ENCODE measurements around the gene MYBPC3.
"Not testable (repeated sequence)": the region's sequence is repeated elsewhere in the genome, so short reads cannot be mapped to it uniquely, and the experiment has no call there.

The MYBPC3 gene

DNA sequence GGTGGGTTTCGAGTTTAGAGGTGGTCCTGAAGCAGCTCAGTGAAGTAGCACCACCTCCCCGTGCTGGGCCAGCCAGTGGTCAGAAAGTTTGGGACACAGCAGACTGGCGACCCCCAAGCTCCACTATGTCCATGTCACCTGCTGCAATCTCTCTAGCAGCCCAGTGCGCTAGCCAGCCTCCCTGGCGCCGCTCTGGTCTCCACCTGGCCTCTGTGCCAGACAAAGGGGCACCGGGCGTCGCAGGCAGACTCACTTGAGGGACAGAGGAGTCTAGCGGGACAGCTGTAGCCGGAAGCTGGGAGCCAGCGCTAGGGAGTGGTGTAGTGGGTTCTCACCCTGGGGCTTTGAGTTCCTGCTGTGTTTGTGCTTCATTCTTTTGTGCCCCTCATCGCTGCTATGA lies 25.5 kb downstream of the MYBPC3 start:
- DNase-seq (ENCODE audit: extremely low read depth in 1 of 2, low read depth in 1 of 2), result no peak

DNA sequence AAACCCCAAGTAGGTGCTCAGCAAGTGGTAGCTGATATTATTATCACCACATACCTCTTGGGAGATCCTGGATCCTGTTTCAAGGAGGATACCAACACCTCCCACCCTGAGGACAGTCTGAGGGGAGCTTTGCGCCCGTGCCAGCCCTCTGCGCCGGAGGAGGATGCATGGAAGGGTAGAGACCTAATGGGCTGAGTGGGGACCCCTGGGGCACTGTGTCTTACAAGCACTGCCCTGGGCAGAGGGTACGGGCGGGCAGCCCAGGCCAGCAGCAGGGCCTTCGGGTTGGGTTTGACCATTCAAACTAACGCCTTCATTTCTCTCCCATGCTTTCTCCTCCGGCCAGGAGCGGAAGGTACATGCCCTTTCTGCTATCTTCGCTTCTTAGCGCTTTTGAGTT lies 26.3 kb downstream of the MYBPC3 start:
- no peak for DNase-seq (ENCODE audit: extremely low read depth in 1 of 2, low read depth in 1 of 2)

DNA sequence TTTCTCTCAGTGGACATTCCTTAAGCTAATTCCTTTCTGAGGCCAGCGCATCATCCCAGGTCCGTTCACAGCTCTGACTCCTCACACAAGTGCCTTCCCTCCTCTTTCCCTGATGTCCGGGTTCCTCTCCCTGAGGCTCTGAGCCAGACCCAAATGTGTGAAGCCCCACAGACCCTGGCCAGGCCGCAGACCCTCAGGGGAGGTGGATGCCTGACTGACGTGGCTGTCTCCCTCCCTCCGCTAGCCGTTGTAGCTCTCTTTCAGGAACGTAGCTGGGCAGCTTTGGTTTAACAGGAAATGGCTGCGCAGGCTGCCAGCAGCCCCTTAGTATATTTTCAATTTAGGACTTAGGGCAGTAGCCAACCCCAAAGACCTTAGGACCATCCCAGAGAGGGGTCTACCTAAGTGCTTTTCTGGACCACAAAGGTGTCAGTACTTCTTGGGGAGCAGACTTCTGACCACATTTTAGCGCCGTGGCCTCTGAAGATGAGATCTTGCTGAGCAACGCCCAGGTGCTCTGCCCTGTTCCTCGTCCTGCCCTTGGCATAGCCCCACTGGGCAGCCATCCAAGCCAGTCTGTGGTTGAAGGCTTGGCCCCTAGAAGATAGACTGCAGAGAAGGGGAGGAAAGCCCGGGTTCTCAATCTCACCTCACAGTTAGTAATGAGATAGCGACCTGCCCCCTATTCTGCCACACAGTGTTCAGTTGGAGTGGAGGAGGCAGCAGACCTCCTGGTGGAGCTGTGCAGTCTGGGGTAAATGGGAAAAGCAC lies 27.0 kb downstream of the MYBPC3 start:
- no peak for DNase-seq (ENCODE audit: extremely low read depth in 1 of 2, low read depth in 1 of 2)

DNA sequence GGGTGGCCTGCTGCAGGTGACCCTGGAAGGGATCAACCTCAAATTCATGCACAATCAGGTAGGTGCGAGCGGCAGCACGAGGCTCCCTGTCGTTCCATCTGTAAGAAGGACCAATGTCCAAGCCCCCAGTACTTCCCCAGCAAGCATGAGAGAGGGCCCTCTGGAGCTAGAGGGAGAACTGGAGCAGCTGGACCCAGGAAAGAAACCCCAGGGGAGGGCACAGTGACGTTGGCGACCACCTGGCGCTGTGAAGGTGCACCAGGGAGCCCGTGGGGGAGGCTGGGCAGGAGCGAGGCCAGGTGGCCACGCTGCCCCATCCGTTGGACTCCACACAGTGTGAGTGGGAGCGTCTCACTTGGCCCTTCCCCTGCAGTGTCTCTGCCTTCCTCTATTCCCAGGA lies 28.0 kb downstream of the MYBPC3 start:
- DNase-seq (ENCODE audit: extremely low read depth in 1 of 2, low read depth in 1 of 2), result no peak

DNA sequence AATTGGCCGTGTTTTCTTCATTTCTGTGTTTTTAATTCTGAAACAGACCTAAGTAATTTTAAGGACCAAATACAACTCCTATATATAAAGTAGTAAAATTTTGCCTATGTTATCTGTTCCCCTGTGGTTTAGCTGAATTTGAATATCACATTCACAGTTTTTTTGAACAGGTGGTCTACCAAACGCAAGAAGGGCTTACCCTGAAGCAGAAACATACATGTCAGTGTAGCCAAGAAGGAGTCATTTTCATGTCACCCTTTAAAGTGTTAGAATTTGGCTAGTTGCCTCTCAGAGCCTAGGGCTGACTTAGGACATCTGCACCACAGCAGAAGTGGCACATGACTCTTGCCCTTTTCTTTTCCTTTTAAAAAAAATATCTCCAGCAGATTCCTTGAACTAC lies 34.3 kb downstream of the MYBPC3 start:
- no peak for DNase-seq (ENCODE audit: extremely low read depth in 1 of 2, low read depth in 1 of 2)

DNA sequence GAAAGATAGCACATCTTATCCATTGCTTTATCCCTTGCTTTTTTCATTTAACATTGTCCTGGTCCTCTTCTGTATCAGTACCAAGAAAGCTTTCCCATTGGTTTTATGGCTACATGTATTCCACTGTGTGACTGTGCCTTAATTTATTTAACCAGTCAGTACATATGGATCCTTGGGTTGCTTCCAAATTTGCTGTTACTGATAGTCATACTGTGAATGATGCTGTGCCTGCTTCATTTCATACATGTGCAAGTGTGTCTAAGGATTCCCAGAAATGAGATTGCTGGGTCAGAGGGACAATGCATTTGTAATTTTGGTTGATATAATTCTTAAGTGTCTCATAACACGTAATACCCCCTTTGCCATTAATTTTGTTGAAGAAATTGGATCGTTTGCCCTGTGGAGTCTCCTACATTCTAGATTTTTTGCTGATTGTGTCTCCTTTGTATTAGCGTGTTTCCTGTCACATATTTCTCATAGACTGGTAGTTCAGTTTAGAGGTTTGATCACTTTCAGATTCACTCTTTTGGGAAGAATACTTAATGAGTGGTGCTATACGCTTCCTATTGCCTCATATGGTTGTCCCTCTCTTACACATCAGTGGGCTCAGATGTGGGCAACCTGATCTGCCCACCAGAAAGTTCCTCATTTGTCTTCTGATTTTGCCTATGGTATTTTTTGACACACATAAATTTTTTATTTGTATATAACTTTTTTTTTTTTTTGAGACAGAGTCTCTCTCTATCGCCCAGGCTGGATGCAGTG lies 35.3 kb downstream of the MYBPC3 start:
- no peak for DNase-seq (ENCODE audit: extremely low read depth in 1 of 2, low read depth in 1 of 2)

DNA sequence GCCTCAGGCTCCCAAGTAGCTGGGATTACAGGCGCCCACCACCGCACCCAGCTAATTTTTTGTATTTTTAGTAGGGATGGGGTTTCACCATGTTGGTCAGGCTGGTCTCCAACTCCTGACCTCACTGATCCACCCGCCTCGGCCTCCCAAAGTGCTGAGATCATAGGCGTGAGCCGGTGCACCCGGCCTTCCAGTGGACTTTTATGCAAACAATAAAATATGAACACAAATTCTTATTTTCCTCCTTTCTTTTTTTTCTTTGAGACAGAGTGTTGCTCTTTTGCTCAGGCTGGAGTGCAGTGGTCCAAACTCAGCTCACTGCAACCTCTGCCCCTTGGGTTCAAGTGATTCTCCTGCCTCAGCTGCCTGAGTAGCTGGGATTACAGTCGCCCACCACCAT lies 36.0 kb downstream of the MYBPC3 start:
- DNase-seq (ENCODE audit: extremely low read depth in 1 of 2, low read depth in 1 of 2), result not testable (repeated sequence)

DNA sequence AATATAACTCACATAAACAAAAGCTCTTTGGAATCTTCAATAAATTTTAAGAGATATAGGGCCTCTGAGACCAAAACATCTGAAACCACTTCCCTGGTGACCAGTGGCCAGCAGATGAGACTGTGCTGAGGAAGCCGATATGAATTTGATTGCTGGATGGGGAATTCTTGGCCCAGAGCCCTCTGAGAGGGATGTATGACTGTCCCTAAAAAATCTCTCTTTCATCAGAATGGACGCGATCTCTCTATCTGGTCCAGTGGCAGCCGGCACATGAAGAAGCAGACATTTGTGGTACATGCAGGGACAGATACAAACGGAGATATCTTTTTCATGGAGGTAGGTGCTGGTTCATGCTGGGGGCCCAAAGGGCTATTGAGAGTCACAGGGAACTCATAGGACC lies 37.5 kb downstream of the MYBPC3 start:
- DNase-seq (ENCODE audit: extremely low read depth in 1 of 2, low read depth in 1 of 2), result no peak

DNA sequence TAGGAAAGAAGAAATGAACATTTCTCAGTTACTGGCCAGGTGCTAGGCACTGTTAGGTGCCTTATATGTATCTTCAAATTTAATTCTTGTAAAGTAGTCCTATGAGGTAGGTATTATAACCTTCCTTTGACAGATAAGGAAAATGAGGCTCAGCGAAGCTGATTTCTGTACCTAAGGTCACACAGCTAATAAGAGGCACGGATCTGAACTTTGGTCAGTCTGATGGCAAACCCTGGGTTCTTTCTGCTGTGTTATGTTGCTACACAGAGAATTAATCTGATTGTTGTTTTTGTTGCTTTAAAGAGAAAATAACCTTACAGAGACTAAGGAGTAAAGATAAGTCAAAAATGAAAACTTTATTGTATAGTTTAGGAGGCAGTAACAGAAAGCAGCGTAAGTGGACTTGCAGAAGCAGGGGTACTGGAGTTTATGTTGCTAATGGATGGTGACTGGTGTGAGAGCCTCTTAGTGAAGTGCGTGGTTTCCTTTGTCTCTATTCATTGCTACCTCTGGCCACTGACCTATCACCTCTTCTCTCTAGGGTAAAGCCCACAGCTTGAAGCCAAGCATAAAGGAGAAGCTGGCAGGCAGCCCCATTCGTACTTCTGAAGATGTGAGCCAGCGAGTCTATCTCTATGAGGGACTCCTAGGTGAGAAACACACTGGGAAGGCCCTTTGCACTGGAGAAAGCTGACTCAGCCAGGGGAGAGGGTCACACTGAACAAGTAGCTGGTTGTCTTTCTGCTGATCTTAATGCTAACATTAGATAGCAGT lies 44.3 kb downstream of the MYBPC3 start:
- DNase-seq (ENCODE audit: extremely low read depth in 1 of 2, low read depth in 1 of 2), result no peak

DNA sequence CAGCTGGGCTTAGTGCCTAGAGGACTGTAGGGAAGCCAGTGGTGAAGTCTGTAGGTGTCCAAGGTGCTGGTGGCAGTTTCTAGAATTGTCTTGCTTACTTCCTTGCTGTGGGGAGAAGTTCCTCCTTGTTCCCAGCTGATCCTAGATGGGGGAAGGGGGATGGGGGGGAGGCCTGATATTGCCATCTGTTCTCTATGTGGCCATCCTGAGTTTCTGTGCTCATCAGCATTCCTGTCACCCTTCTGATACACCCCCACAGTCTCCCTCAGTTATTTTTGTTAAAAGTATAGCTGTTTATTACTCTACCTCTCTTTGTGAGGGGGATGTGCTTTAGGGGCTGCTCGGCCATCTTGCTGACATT lies 46.0 kb downstream of the MYBPC3 start:
- DNase-seq (ENCODE audit: extremely low read depth in 1 of 2, low read depth in 1 of 2), result no peak

DNA sequence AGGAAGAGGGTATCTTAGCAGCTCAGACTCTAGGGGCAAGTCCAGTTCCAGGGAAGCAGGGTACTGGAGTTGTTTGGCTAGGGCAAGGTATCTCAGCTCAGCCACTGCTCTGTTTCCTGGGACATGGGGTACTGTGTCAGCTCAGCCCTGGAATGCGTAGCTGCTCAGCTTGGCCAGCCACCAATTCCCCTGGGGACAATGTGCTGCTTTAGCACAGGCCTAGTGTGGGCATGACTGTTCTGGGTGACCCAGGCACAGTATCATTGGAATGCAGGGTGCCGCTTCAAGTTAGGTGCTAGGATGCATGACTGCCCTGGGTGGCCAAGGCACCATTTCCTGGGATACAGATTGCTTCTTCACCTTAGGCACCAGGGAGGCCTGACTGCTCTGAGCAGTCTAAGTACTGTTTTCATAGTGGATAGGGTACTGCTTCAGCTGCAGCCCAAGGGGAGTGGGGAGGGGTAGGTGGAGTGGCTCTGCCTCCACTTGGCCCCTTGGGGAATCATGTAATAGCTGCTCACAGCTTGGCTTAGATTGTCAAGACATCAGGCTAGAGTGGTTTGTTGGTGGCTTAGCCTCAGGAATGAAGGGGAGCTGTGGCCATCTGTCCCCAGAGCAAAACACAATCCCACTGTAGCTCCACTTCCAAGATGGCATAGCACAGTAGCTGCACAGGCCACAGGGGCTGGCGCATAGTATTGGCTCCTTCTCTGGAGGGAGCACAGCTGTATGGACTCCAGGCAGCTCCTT lies 46.6 kb downstream of the MYBPC3 start:
- no peak for DNase-seq (ENCODE audit: extremely low read depth in 1 of 2, low read depth in 1 of 2)

DNA sequence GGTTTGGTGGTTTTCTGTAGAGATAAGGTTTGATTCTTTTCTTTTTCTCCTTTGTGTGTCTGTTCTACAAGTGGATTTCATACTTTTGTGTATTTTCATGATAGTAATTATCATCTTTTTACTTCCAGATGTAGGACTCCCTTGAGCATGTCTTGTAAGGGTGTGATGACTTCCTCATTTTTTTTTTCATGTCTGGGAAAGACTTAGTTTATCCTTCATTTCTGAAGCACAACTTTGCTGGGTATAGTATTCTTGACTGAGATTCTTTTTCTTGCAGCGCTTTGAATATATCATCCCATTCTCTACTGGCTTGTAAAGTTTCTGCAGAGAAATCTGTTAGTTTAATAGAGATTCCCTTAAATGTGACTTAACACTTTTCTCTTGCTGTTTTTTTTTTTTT lies 49.6 kb downstream of the MYBPC3 start:
- DNase-seq (ENCODE audit: extremely low read depth in 1 of 2, low read depth in 1 of 2), result no peak

DNA sequence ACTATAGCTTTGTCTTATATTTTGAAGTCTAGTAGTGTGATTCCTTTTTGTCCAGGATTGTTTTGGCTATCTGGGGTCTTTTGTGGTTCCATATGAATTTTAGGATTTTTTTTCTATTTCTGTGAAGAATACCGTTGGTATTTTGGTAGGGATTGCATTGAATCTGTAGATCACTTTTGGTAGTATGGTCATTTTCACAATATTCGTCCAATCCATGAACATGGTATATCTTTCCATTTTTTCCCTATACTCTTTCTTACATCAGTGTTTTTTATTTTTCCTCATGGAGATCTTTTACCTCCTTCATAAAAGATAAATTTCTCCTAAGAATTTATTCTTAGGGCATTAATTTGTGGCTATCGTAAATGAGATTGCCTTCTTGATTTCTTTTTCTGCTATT lies 53.4 kb downstream of the MYBPC3 start:
- no peak for DNase-seq (ENCODE audit: extremely low read depth in 1 of 2, low read depth in 1 of 2)

DNA sequence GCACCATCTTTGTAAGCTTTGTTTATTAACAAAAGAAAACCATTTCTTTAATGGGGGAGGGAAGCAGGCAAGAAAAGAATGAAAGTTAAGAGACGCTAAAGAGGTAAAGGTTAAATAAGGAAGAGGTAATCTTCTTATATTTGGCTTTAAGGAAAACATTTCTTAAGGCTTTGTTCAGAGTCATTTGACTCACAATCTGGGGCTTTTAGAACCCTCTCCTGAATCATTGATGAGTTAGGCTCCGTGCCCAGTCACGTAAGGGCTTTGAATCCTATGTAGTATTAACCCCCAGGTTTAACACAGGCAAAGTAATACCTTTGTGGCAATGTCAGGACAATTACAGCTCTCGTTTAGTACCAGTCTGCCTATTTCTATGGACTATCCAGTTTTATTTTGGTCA lies 56.5 kb downstream of the MYBPC3 start:
- DNase-seq (ENCODE audit: extremely low read depth in 1 of 2, low read depth in 1 of 2), result no peak

DNA sequence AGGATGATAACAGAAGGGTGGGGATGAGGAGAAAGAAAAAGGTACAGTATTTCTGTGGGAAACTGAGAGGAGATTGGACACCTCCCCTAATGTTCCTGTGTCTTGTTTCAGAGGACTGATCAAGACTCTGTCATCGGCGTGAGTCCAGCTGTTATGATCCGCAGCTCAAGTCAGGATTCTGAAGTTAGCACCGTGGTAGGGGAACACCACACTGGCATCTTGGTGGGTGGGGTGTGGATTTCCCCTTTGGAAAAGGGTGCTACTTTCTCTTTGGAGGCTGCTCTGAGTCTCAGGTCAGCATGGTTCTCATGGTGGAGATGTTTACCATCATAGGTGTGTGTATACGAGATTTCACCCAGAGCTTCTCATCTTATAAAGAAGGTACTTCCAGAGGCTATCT lies 57.1 kb downstream of the MYBPC3 start:
- DNase-seq (ENCODE audit: extremely low read depth in 1 of 2, low read depth in 1 of 2), result no peak

DNA sequence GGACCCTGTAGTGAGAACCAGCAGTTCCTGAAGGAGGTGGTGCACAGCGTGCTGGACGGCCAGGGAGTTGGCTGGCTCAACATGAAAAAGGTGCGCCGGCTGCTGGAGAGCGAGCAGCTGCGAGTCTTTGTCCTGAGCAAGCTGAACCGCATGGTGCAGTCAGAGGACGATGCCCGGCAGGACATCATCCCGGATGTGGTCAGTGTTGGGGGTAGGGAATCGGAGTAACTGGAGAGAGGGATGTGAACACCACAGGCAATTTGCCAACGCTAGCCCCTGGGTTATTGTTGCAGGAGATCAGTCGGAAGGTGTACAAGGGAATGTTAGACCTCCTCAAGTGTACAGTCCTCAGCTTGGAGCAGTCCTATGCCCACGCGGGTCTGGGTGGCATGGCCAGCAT lies 62.6 kb downstream of the MYBPC3 start:
- DNase-seq (ENCODE audit: extremely low read depth in 1 of 2, low read depth in 1 of 2), result no peak

DNA sequence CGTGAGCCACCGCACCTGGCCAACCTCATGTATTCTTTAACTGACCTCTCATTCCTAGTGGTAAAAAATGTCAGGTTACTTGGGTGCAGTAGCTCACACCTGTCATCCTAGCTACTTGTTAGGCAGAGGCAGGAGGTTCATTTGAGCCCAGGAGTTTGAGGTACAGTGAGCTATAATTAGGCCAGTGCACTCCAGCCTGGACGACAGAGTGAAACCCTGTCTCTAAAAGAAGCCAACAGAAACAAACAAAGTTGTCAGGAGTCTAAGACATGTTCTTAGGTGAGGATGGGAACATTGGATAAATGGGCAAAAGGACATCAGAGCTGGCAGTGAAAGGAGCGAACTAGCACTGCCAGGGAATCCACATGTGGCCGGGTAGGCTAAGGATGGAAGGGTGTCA lies 64.4 kb downstream of the MYBPC3 start:
- no peak for DNase-seq (ENCODE audit: extremely low read depth in 1 of 2, low read depth in 1 of 2)

DNA sequence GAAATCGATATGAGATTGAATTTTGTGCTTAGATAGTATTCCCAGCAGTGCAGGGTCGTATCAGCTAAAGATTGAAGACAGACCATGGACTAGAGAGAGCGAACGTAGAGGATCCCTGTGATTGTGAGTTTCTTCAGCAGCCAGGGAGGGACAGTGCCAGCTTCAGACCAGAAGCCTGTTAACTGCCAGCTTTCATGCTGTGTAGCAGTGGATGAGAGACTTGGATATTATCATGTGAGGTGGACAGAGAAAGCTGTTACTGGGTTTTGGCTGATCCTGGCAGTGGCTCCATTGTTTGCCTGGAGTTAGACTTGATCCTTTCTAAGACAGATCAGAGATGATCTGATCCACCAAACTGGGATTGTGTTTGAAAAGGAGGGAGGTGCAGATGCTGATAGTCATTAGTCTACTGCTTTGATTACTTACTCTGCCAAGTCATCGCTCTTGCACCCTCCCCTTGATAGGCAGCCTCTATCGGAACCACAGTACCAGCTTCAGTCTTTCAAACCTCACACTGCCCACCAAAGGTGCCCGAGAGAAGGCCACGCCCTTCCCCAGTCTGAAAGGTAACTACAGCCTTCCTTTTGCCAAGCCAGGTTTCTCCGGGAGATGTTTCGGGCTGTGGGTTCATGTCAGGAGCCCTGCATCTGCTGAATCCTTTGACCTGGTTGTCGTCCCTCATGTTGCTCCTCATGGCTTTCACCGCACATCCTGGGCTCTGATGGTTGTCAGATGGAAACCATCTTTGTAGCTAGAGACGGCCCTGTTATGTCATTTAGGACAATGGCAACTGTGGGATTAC lies 66.3 kb downstream of the MYBPC3 start:
- no peak for DNase-seq (ENCODE audit: extremely low read depth in 1 of 2, low read depth in 1 of 2)

DNA sequence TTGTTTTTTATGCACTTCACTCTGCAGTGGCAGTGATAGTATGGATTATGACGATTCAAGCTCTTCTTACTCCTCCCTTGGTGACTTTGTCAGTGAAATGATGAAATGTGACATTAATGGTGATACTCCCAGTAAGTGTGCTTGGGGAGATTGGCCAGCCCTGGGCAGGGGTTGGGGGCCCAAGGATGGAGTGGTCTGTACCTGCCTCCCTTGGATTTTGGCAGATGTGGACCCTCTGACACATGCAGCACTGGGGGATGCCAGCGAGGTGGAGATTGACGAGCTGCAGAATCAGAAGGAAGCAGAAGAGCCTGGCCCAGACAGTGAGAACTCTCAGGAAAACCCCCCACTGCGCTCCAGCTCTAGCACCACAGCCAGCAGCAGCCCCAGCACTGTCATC lies 68.4 kb downstream of the MYBPC3 start:
- no peak for DNase-seq (ENCODE audit: extremely low read depth in 1 of 2, low read depth in 1 of 2)

DNA sequence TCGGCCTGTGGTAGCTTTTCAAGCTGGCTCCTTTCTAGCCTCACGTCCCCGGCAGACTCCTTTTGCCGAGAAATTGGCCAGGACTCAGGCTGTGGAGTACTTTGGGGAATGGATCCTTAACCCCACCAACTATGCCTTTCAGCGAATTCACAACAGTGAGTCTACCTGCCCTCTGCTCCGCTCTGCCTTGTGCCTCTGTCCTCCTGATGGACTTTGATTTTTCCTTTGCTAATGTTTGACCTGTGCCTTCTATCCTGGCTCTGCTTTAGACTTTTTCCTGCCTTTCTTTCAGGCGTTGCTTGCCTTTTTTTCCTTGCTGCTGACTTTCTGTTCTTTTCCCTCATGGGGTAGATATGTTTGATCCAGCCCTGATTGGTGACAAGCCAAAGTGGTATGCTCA lies 70.0 kb downstream of the MYBPC3 start:
- no peak for DNase-seq (ENCODE audit: extremely low read depth in 1 of 2, low read depth in 1 of 2)
